ENCODE data around the gene AP1S1. TPM values are rescaled to one million over a fixed set of nuclear protein-coding genes. Genes with fewer than 3 reads are reported as not detected.
A peak's percentile ranks its signal among the peaks of the same experiment; 100 is the strongest.
"Not testable (repeated sequence)": the region's sequence is repeated elsewhere in the genome, so short reads cannot be mapped to it uniquely, and the experiment has no call there.

The AP1S1 gene
- polyA plus RNA-seq, 2 of the 4 experiments (the other 2 are of a cell fraction), result 107 to 181 TPM

DNA sequence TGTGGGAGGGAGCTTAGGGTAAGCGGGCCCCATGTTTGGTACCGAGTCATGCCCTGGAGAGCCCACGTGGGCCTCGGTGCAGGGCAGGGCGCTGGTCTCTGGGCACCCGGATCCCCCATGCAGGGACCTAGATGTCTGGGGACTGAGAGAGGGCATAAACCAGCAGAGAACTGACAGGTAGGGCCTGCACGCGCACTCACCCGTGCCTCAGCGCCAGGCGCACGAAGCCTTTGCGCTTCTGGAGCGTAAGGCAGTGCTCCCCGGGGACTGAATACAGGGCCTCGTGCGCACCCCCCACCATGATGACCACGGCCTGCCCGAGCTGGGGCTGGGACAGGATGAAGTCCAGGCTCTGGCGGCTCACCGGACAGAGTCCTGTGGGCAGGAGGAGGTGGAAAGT lies 43.7 kb downstream of the AP1S1 start:
- no peak for ATAC-seq
- ChIA-PET CTCF (interaction anchor here (0.6 to 1.0 kb wide), 2 partner anchors 10 to 83 kb away, joined by 3 read pairs; no protein-coding TSS in a partner anchor), POLR2A (no interaction called here)
- no peak for DNase-seq (ENCODE audit: low read depth in 1 of 2, low spot score in 1 of 2)
- H3K9me3 ChIP-seq, result no peaks in the 10 kb centered on the region
- peaks cover 10% of the 10 kb centered on the region for H3K4me1 ChIP-seq
- no peak for TF ChIP-seq HOXB13 (CRISPR knock-in tag; IDR thresholded peaks at IDR 0.05; ENCODE audit: low read depth)
- TF ChIP-seq RAD21 (conservative IDR thresholded peaks at IDR 0.05 in 1 of 2, IDR thresholded peaks at IDR 0.05 in 1 of 2), result no peak
- TF ChIP-seq KDM1A (IDR thresholded peaks at IDR 0.05; ENCODE audit: low read depth), result no peak
- no peak for TF ChIP-seq SREBF2 (IDR thresholded peaks at IDR 0.05)
- TF ChIP-seq, protein P1, sequence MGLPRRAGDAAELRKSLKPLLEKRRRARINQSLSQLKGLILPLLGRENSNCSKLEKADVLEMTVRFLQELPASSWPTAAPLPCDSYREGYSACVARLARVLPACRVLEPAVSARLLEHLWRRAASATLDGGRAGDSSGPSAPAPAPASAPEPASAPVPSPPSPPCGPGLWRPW (IDR thresholded peaks at IDR 0.05), result no peak
- TF ChIP-seq, protein P2, sequence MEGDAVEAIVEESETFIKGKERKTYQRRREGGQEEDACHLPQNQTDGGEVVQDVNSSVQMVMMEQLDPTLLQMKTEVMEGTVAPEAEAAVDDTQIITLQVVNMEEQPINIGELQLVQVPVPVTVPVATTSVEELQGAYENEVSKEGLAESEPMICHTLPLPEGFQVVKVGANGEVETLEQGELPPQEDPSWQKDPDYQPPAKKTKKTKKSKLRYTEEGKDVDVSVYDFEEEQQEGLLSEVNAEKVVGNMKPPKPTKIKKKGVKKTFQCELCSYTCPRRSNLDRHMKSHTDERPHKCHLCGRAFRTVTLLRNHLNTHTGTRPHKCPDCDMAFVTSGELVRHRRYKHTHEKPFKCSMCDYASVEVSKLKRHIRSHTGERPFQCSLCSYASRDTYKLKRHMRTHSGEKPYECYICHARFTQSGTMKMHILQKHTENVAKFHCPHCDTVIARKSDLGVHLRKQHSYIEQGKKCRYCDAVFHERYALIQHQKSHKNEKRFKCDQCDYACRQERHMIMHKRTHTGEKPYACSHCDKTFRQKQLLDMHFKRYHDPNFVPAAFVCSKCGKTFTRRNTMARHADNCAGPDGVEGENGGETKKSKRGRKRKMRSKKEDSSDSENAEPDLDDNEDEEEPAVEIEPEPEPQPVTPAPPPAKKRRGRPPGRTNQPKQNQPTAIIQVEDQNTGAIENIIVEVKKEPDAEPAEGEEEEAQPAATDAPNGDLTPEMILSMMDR (IDR thresholded peaks at IDR 0.05), result no peak
- FAIRE-seq, result no peak
- H3K4me2 ChIP-seq, result no peak overlapping the region
- no peak overlapping the region for H3K27ac ChIP-seq
- H3K4me3 ChIP-seq, result no peak overlapping the region
- 84% methylated on average over 13 of the region's 21 CpGs for WGBS (ENCODE audit: missing lambda C conversion rate)

DNA sequence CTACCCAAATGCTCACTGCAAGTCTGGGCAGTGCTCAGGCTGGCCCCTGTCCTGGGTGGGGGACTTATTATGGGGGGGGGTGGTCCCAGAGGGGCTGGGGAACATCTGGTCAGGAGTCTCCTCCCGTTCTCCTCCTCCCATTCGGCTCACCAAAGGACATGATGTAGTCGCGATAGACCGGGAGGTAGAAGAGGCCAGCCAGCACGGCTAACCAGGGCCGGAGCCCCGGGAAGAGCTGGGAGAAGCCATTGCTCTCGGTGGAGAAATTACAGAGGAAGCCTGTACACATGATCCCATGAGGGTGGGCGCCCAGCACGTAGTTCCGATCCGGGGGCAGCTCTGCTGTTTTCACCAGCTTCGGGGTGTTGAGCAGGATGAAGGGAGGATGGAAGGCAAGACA lies 44.2 kb downstream of the AP1S1 start:
- WGBS (ENCODE audit: missing lambda C conversion rate), result 83% methylated on average over 14 of the region's 14 CpGs
- no peak overlapping the region for H3K4me2 ChIP-seq
- ChIA-PET CTCF (interaction anchor here (0.6 to 1.0 kb wide), 3 partner anchors 10 to 83 kb away, joined by 3 to 6 read pairs (median 3); no protein-coding TSS in a partner anchor), POLR2A (no interaction called here)
- no peak for ATAC-seq
- peaks cover 10% of the 10 kb centered on the region for H3K4me1 ChIP-seq
- no peak overlapping the region for H3K27ac ChIP-seq
- H3K4me3 ChIP-seq, result no peak overlapping the region
- no peak for FAIRE-seq
- H3K9me3 ChIP-seq, result no peaks in the 10 kb centered on the region
- no peak for DNase-seq (ENCODE audit: low read depth in 1 of 2, low spot score in 1 of 2)
- TF ChIP-seq ZFP36 (IDR thresholded peaks at IDR 0.05; ENCODE audit: borderline replicate concordance, partially characterized antibody), result no peak
- no peak for TF ChIP-seq CHD2 (IDR thresholded peaks at IDR 0.05; ENCODE audit: low read length, partially characterized antibody)
- TF ChIP-seq, protein P3, sequence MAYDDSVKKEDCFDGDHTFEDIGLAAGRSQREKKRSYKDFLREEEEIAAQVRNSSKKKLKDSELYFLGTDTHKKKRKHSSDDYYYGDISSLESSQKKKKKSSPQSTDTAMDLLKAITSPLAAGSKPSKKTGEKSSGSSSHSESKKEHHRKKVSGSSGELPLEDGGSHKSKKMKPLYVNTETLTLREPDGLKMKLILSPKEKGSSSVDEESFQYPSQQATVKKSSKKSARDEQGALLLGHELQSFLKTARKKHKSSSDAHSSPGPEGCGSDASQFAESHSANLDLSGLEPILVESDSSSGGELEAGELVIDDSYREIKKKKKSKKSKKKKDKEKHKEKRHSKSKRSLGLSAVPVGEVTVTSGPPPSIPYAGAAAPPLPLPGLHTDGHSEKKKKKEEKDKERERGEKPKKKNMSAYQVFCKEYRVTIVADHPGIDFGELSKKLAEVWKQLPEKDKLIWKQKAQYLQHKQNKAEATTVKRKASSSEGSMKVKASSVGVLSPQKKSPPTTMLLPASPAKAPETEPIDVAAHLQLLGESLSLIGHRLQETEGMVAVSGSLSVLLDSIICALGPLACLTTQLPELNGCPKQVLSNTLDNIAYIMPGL (CRISPR knock-in tag; IDR thresholded peaks at IDR 0.05; ENCODE audit: borderline replicate concordance), result no peak
- TF ChIP-seq ZSCAN20 (CRISPR knock-in tag; IDR thresholded peaks at IDR 0.05), result no peak
- no peak for TF ChIP-seq HEYL (CRISPR knock-in tag; IDR thresholded peaks at IDR 0.05)
- TF ChIP-seq MAZ (IDR thresholded peaks at IDR 0.05; ENCODE audit: borderline replicate concordance, low read depth, low read length), result no peak
- no peak for TF ChIP-seq RARB (CRISPR knock-in tag; IDR thresholded peaks at IDR 0.05)

DNA sequence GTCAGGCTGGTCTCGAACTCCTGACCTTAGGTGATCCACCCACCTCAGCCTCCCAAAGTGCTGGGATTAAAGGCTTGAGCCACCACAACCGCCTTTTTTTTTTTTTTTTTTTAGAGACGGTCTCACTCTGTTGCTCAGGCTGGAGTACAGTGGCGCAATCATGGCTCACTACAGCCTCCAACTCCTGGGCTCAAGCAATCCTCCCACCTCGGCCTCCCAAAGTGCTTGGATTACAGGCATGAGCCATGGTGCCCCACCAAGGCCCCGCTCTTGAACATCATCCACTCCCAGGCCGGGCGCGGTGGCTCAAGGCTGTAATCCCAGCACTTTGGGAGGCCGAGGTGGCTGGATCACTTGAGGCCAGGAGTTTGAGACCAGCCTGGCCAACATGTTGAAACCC lies 45.2 kb downstream of the AP1S1 start:
- ATAC-seq; H3K4me3 ChIP-seq; H3K9me3 ChIP-seq; POLR2A ChIA-PET; FAIRE-seq; H3K27ac ChIP-seq; DNase-seq (ENCODE audit: low read depth in 1 of 2, low spot score in 1 of 2); H3K4me2 ChIP-seq: not testable (repeated sequence)
- WGBS (ENCODE audit: missing lambda C conversion rate), result 83% methylated on average over 9 of the region's 10 CpGs
- CTCF ChIA-PET, result interaction anchor here (0.6 to 10.4 kb wide), 5 partner anchors 6 to 65 kb away, joined by 3 to 93 read pairs (median 6); partner anchors contain the start of gene PLOD3
- H3K4me1 ChIP-seq, result peaks cover 10% of the 10 kb centered on the region

DNA sequence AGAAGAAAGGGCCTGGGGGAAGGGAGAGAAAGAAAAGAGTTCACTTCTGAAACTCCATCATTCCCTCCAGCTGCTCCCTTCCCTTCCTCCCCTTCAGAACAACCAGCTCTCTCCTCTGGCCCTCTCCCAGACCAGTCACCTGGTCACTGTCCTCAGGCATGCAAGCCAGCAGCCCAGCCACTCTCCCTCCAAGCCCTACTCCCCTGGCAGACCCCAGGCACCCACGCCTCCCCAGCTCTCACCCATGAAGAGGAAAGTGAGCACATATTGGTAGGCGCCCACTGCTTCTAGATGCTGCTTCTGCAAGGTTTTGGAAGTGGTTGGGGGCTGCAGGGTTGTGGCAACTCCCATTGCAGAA lies 46.2 kb downstream of the AP1S1 start:
- DNase-seq (ENCODE audit: low read depth in 1 of 2, low spot score in 1 of 2) (no peak), FAIRE-seq (no peak), ATAC-seq (peak; percentile 28 to 55; a peak in 5 of 6 replicates)
- peak overlapping the region in 1 of 2 experiments; percentile 59; a peak in 2 of 6 replicates for H3K27ac ChIP-seq
- POLR2A ChIA-PET, result interaction anchor here (0.9 kb wide), 1 partner anchor 17 kb away, joined by 3 read pairs; the partner anchor contains the start of gene PLOD3
- peaks cover 10% of the 10 kb centered on the region for H3K4me1 ChIP-seq
- CTCF ChIA-PET, result interaction anchor here (0.6 to 10.4 kb wide), 8 partner anchors 7 to 90 kb away, joined by 3 to 93 read pairs (median 3); partner anchors contain the start of gene PLOD3
- H3K4me3 ChIP-seq, result no peak overlapping the region
- peak overlapping the region; percentile 46; the same call in 2 of the 3 replicates for H3K4me2 ChIP-seq
- H3K9me3 ChIP-seq, result no peaks in the 10 kb centered on the region
- 40% methylated on average over 1 of the region's 2 CpGs for WGBS (ENCODE audit: missing lambda C conversion rate)
- TF ChIP-seq ESRRA (IDR thresholded peaks at IDR 0.05; ENCODE audit: borderline replicate concordance, low read length) (no peak), NR3C1 (IDR thresholded peaks at IDR 0.05) (no peak), RAD21 (conservative IDR thresholded peaks at IDR 0.05 in 1 of 2, IDR thresholded peaks at IDR 0.05 in 1 of 2) (no peak)
- TF ChIP-seq, protein P1 (IDR thresholded peaks at IDR 0.05), result no peak

All from A549 (cell line).